ENCODE measurements around the gene VMO1.

Gene VMO1

GRCh38 chr17:4743898-4744297 is 42.3 kb downstream of the VMO1 start:
- Histone ChIP-seq H3K4ac (ENCODE audit: low read depth in 1 of 2, low read length in 2 of 2) (no peak overlapping the region), H3K36me3 (ENCODE audit: control insufficient read depth in 1 of 2, insufficient read depth in 2 of 2, low read depth in 1 of 2, low read length in 2 of 2) (no peaks in the 10 kb centered on the region), H3K23ac (ENCODE audit: low read length in 2 of 2) (no peak overlapping the region), H2BK5ac (ENCODE audit: low read depth, low read length, poor library complexity, severe bottlenecking) (no peak overlapping the region), H3K4me1 (ENCODE audit: control insufficient read depth, insufficient read depth, low read depth, low read length) (peaks cover 15% of the 10 kb centered on the region), H3K4me3 (ENCODE audit: insufficient read depth in 1 of 2, low read depth in 1 of 2, low read length in 2 of 2) (no peak overlapping the region), H3K79me1 (replicated peaks; ENCODE audit: low read length, poor library complexity, severe bottlenecking) (no peaks in the 10 kb centered on the region), H3K27ac (ENCODE audit: low read length, poor library complexity, severe bottlenecking) (no peak overlapping the region), H4K8ac (ENCODE audit: low read length) (no peak overlapping the region), H3K18ac (ENCODE audit: low read depth in 1 of 2, low read length in 2 of 2) (no peak overlapping the region), H2AFZ (ENCODE audit: low read depth, low read length) (no peak overlapping the region), H3K9me3 (ENCODE audit: control insufficient read depth, low read length) (no peaks in the 10 kb centered on the region), H4K91ac (ENCODE audit: low read length) (no peak overlapping the region), H3K27me3 (ENCODE audit: control insufficient read depth in 1 of 2, insufficient read depth in 1 of 2, low read length in 2 of 2) (peaks cover 69 to 75% of the 10 kb centered on the region in 2 experiments), H2BK12ac (ENCODE audit: low read length in 2 of 2) (no peak overlapping the region), H3K4me2 (ENCODE audit: low read length, poor library complexity, severe bottlenecking) (no peak overlapping the region), H2AK5ac (ENCODE audit: low read length, severe bottlenecking) (no peak overlapping the region), H3K14ac (ENCODE audit: low read length in 2 of 2) (no peak overlapping the region), H2BK15ac (ENCODE audit: low read depth, poor library complexity, severe bottlenecking) (no peak overlapping the region), H2BK120ac (ENCODE audit: low read depth, low read length) (no peak overlapping the region), H3K9ac (ENCODE audit: low read length) (no peak overlapping the region)
- WGBS, result 93% methylated on average over 9 of the region's 9 CpGs
- DNase-seq, result no peak

DNA sequence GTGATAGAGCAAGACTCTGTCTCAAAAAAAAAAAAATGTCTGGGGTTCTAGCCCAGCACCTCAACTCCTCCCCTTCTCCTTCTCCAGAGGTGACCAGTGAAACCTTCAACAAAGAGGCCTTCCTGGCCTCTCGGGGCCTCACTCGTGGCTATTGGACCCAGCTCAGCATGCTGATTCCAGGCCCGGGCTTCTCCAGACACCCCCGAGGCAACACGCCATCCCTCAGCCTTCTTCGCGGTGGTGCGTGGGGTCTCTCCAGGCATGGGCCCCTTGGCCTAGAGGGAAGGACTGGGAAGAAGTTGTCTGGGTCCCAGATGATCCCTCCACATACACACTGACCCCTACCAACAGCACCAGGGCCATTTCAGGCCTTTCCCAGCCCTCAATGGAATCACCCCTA is 42.9 kb downstream of the VMO1 start:
- Histone ChIP-seq H2AK5ac (ENCODE audit: low read length, severe bottlenecking) (no peak overlapping the region), H3K27me3 (ENCODE audit: control insufficient read depth in 1 of 2, insufficient read depth in 1 of 2, low read length in 2 of 2) (peaks cover 71 to 75% of the 10 kb centered on the region in 2 experiments), H2BK12ac (ENCODE audit: low read length in 2 of 2) (no peak overlapping the region), H3K4ac (ENCODE audit: low read depth in 1 of 2, low read length in 2 of 2) (no peak overlapping the region), H2BK120ac (ENCODE audit: low read depth, low read length) (no peak overlapping the region), H3K18ac (ENCODE audit: low read depth in 1 of 2, low read length in 2 of 2) (no peak overlapping the region), H3K14ac (ENCODE audit: low read length in 2 of 2) (no peak overlapping the region), H3K36me3 (ENCODE audit: control insufficient read depth in 1 of 2, insufficient read depth in 2 of 2, low read depth in 1 of 2, low read length in 2 of 2) (no peaks in the 10 kb centered on the region), H3K4me2 (ENCODE audit: low read length, poor library complexity, severe bottlenecking) (no peak overlapping the region), H4K91ac (ENCODE audit: low read length) (no peak overlapping the region), H3K4me3 (ENCODE audit: insufficient read depth in 1 of 2, low read depth in 1 of 2, low read length in 2 of 2) (no peak overlapping the region), H3K9me3 (ENCODE audit: control insufficient read depth, low read length) (no peaks in the 10 kb centered on the region), H3K79me1 (replicated peaks; ENCODE audit: low read length, poor library complexity, severe bottlenecking) (no peaks in the 10 kb centered on the region), H3K27ac (ENCODE audit: low read length, poor library complexity, severe bottlenecking) (no peak overlapping the region), H2AFZ (ENCODE audit: low read depth, low read length) (no peak overlapping the region), H2BK15ac (ENCODE audit: low read depth, poor library complexity, severe bottlenecking) (no peak overlapping the region), H3K4me1 (ENCODE audit: control insufficient read depth, insufficient read depth, low read depth, low read length) (peaks cover 22% of the 10 kb centered on the region), H2BK5ac (ENCODE audit: low read depth, low read length, poor library complexity, severe bottlenecking) (no peak overlapping the region), H3K9ac (ENCODE audit: low read length) (no peak overlapping the region), H4K8ac (ENCODE audit: low read length) (no peak overlapping the region), H3K23ac (ENCODE audit: low read length in 2 of 2) (no peak overlapping the region)
- DNase-seq, result no peak
- 78% methylated on average over 4 of the region's 8 CpGs for WGBS

GRCh38 chr17:4742629-4743028 is 43.5 kb downstream of the VMO1 start:
- no peak overlapping the region for H2AK5ac ChIP-seq (ENCODE audit: low read length, severe bottlenecking)
- H3K36me3 ChIP-seq (ENCODE audit: control insufficient read depth in 1 of 2, insufficient read depth in 2 of 2, low read depth in 1 of 2, low read length in 2 of 2), result no peaks in the 10 kb centered on the region
- no peak overlapping the region for H2BK120ac ChIP-seq (ENCODE audit: low read depth, low read length)
- no peak overlapping the region for H3K4ac ChIP-seq (ENCODE audit: low read depth in 1 of 2, low read length in 2 of 2)
- H4K8ac ChIP-seq (ENCODE audit: low read length), result no peak overlapping the region
- peaks cover 73% of the 10 kb centered on the region in 2 experiments for H3K27me3 ChIP-seq (ENCODE audit: control insufficient read depth in 1 of 2, insufficient read depth in 1 of 2, low read length in 2 of 2)
- H3K4me3 ChIP-seq (ENCODE audit: insufficient read depth in 1 of 2, low read depth in 1 of 2, low read length in 2 of 2), result no peak overlapping the region
- no peak overlapping the region for H2BK5ac ChIP-seq (ENCODE audit: low read depth, low read length, poor library complexity, severe bottlenecking)
- H4K91ac ChIP-seq (ENCODE audit: low read length), result no peak overlapping the region
- H3K23ac ChIP-seq (ENCODE audit: low read length in 2 of 2), result no peak overlapping the region
- H3K9ac ChIP-seq (ENCODE audit: low read length), result no peak overlapping the region
- no peak overlapping the region for H2BK12ac ChIP-seq (ENCODE audit: low read length in 2 of 2)
- no peak overlapping the region for H3K27ac ChIP-seq (ENCODE audit: low read length, poor library complexity, severe bottlenecking)
- no peak overlapping the region for H3K14ac ChIP-seq (ENCODE audit: low read length in 2 of 2)
- no peak overlapping the region for H2AFZ ChIP-seq (ENCODE audit: low read depth, low read length)
- DNase-seq, result no peak
- no peak overlapping the region for H2BK15ac ChIP-seq (ENCODE audit: low read depth, poor library complexity, severe bottlenecking)
- H3K79me1 ChIP-seq (replicated peaks; ENCODE audit: low read length, poor library complexity, severe bottlenecking), result no peaks in the 10 kb centered on the region
- no peak overlapping the region for H3K4me2 ChIP-seq (ENCODE audit: low read length, poor library complexity, severe bottlenecking)
- WGBS, result 89% methylated on average over 8 of the region's 10 CpGs
- no peak overlapping the region for H3K18ac ChIP-seq (ENCODE audit: low read depth in 1 of 2, low read length in 2 of 2)
- H3K4me1 ChIP-seq (ENCODE audit: control insufficient read depth, insufficient read depth, low read depth, low read length), result peaks cover 23% of the 10 kb centered on the region
- no peaks in the 10 kb centered on the region for H3K9me3 ChIP-seq (ENCODE audit: control insufficient read depth, low read length)

- H2AK5ac ChIP-seq (ENCODE audit: low read length, severe bottlenecking), result no peak overlapping the region
- H3K4ac ChIP-seq (ENCODE audit: low read depth in 1 of 2, low read length in 2 of 2), result no peak overlapping the region
- H3K27me3 ChIP-seq (ENCODE audit: control insufficient read depth in 1 of 2, insufficient read depth in 1 of 2, low read length in 2 of 2), result peaks cover 73% of the 10 kb centered on the region in 2 experiments
- H2BK120ac ChIP-seq (ENCODE audit: low read depth, low read length), result no peak overlapping the region
- no peak overlapping the region for H2BK12ac ChIP-seq (ENCODE audit: low read length in 2 of 2)
- H3K18ac ChIP-seq (ENCODE audit: low read depth in 1 of 2, low read length in 2 of 2), result no peak overlapping the region
- H2BK15ac ChIP-seq (ENCODE audit: low read depth, poor library complexity, severe bottlenecking), result no peak overlapping the region
- 85% methylated on average over 9 of the region's 9 CpGs for WGBS
- H3K27ac ChIP-seq (ENCODE audit: low read length, poor library complexity, severe bottlenecking), result no peak overlapping the region
- no peak overlapping the region for H3K4me3 ChIP-seq (ENCODE audit: insufficient read depth in 1 of 2, low read depth in 1 of 2, low read length in 2 of 2)
- H2AFZ ChIP-seq (ENCODE audit: low read depth, low read length), result no peak overlapping the region
- no peaks in the 10 kb centered on the region for H3K9me3 ChIP-seq (ENCODE audit: control insufficient read depth, low read length)
- no peak overlapping the region for H3K23ac ChIP-seq (ENCODE audit: low read length in 2 of 2)
- no peak overlapping the region for H3K14ac ChIP-seq (ENCODE audit: low read length in 2 of 2)
- H4K8ac ChIP-seq (ENCODE audit: low read length), result no peak overlapping the region
- no peak overlapping the region for H2BK5ac ChIP-seq (ENCODE audit: low read depth, low read length, poor library complexity, severe bottlenecking)
- no peak for DNase-seq
- H3K79me1 ChIP-seq (replicated peaks; ENCODE audit: low read length, poor library complexity, severe bottlenecking), result no peaks in the 10 kb centered on the region
- H3K9ac ChIP-seq (ENCODE audit: low read length), result no peak overlapping the region
- peaks cover 23% of the 10 kb centered on the region for H3K4me1 ChIP-seq (ENCODE audit: control insufficient read depth, insufficient read depth, low read depth, low read length)
- H3K36me3 ChIP-seq (ENCODE audit: control insufficient read depth in 1 of 2, insufficient read depth in 2 of 2, low read depth in 1 of 2, low read length in 2 of 2), result no peaks in the 10 kb centered on the region
- H3K4me2 ChIP-seq (ENCODE audit: low read length, poor library complexity, severe bottlenecking), result no peak overlapping the region
- H4K91ac ChIP-seq (ENCODE audit: low read length), result no peak overlapping the region
Measured at GRCh38 chr17:4742133-4742532, 44.0 kb downstream of the VMO1 start.

All from mesenchymal stem cell (in vitro differentiated cells and primary cell).